Kidney epithelial cell (primary cell): ENCODE data around the gene TBXAS1. TPM values are rescaled to one million over a fixed set of nuclear protein-coding genes. Genes with fewer than 3 reads are reported as not detected.

Experiments
- DNase-seq: peaks from one replicate; pipeline ENCODE4 v3.0.0-alpha.2; 2010; ENCODE audit warnings: low read depth
- H3K27me3 ChIP-seq: 2 replicates; pipeline ENCODE4 v1.6.0; 2011; ENCODE audit warnings: low read length; ENCODE audit not compliant: control insufficient read depth, insufficient read depth
- H3K36me3 ChIP-seq: 2 replicates; pipeline ENCODE4 v1.5.1; 2011; ENCODE audit warnings: low read length; ENCODE audit not compliant: control insufficient read depth, insufficient read depth
- H3K4me3 ChIP-seq: 2 replicates; pipeline ENCODE4 v1.5.1; 2011; ENCODE audit warnings: low read depth, mild to moderate bottlenecking, control low read depth, low read length
- total RNA-seq: library from RNA; depleted of rRNA; stranded (reverse); fragments of >200 nt; gene quantifications from 2 replicates; pipeline ENCODE4 v1.2.3, GENCODE V29; 2015
- TF ChIP-seq, protein P1 (sequence below): IDR thresholded peaks from 2 replicates; pipeline ENCODE4 v1.5.1; 2011; ENCODE audit warnings: mild to moderate bottlenecking, moderate library complexity, low read length, control low read depth, inconsistent platforms; ENCODE audit not compliant: insufficient read depth, poor library complexity, severe bottlenecking

Gene TBXAS1
- total RNA-seq, 1 donor from 2014 or later: 7.8 TPM

- H3K4me3 ChIP-seq: no peak overlapping the region
- TF ChIP-seq, protein P1, sequence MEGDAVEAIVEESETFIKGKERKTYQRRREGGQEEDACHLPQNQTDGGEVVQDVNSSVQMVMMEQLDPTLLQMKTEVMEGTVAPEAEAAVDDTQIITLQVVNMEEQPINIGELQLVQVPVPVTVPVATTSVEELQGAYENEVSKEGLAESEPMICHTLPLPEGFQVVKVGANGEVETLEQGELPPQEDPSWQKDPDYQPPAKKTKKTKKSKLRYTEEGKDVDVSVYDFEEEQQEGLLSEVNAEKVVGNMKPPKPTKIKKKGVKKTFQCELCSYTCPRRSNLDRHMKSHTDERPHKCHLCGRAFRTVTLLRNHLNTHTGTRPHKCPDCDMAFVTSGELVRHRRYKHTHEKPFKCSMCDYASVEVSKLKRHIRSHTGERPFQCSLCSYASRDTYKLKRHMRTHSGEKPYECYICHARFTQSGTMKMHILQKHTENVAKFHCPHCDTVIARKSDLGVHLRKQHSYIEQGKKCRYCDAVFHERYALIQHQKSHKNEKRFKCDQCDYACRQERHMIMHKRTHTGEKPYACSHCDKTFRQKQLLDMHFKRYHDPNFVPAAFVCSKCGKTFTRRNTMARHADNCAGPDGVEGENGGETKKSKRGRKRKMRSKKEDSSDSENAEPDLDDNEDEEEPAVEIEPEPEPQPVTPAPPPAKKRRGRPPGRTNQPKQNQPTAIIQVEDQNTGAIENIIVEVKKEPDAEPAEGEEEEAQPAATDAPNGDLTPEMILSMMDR: no peak
- H3K27me3 ChIP-seq: no peaks in the 10 kb centered on the region
- H3K36me3 ChIP-seq: no peaks in the 10 kb centered on the region
- no peak for DNase-seq
Observed at GRCh38 chr7:139981511-139981895, 152.4 kb downstream of the TBXAS1 start.

GRCh38 chr7:139982927-139983920 lies 154.2 kb downstream of the TBXAS1 start:
- Histone ChIP-seq H3K4me3 (no peak overlapping the region), H3K27me3 (no peaks in the 10 kb centered on the region), H3K36me3 (no peaks in the 10 kb centered on the region)
- TF ChIP-seq, protein P1: no peak
- no peak for DNase-seq

DNA sequence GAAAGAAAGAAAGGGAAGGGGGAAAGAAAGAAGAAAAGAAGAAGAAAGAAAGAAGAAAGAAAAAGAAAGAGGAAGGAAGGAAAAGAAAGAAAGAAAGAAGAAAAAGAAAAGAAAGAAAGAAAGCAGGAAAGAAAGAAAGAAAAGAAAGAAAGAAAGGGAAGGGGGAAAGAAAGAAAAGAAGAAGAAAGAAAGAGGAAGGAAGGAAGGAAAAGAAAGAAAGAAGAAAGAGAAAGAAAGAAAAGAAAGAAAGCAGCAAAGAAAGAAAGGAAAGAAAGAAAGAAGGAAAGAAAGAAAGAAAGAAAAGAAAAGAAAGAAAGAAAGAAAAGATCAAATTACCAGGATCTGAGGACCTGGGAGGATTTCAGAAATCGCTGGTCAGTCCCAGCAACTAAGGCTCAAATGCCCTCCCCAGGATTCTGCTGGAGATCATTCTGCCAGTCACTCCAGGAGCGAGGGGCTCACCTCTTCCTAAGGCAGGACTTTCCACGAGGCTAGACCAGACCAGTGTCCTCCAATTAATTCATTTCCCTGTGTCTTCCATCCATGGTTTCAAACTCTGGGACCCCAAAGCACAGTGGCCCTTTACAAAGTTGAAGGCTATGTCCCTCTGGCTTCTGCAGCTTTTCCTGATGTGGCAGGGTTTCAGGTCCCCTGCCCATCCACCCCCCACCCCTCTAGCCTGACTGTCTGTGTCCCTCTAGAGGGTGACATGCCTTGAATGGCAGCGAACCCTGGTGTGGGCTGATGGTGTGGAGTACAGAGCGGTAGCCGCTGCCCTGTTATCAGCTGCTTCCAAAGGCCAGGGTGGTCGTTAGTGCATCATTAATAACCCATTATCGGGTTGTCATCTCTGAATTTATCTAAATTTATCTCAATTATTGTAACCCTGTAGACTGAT lies 155.8 kb downstream of the TBXAS1 start:
- Histone ChIP-seq H3K27me3 (no peaks in the 10 kb centered on the region), H3K4me3 (no peak overlapping the region), H3K36me3 (no peaks in the 10 kb centered on the region)
- TF ChIP-seq, protein P1: no peak
- no peak for DNase-seq

GRCh38 chr7:139985811-139986210 lies 156.7 kb downstream of the TBXAS1 start:
- no peak overlapping the region for H3K4me3 ChIP-seq
- TF ChIP-seq, protein P1: no peak
- H3K27me3 ChIP-seq: no peaks in the 10 kb centered on the region
- DNase-seq: no peak
- H3K36me3 ChIP-seq: no peaks in the 10 kb centered on the region

DNA sequence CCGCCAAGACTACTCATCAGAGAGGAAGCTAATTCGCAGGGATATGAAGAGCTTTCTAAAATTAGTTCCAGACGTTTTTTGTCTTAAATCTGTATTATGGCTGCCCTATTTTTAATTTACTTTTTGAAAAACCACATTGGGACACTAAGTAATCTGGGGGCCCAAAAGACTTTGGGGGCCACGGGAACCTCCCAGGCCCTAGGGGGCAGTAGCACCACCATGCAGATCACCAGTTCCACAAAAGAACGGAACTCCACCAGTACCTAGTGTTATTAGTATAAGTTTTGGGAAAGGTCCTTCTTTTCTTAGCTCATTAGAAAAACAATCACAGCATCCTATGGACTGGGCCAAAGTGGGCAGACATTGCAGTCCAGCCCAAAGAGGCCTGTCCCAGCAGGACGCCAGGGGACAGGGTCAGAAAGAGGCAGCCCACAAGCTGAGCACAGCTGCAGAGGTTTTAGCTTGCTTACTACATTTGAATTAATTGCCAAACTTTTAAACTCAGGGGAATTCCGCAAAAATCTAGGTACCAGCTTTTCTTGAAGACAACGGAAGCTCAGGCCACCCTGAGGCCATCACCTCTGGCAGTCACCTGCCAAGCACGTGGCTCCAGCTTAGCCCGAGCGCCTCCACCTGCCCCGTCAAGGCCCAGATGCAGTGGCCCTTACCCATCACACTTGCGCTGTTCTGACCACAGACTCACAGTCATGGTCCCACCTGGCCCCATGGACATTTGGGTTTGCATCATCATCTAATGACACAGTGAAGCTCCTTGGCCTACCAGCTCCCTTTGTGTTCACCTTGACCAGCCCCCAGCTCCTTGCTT lies 158.8 kb downstream of the TBXAS1 start:
- Histone ChIP-seq H3K27me3 (no peaks in the 10 kb centered on the region), H3K4me3 (no peak overlapping the region), H3K36me3 (no peaks in the 10 kb centered on the region)
- DNase-seq: no peak
- TF ChIP-seq, protein P1: no peak
